ENCODE data around the gene SLBP.

GRCh38 chr4:1678244-1678643, 33.9 kb downstream of the SLBP start:
- no peak for TF ChIP-seq CREB5 (CRISPR knock-in tag; IDR thresholded peaks at IDR 0.05; ENCODE audit: low read depth)
- TF ChIP-seq, protein P1, sequence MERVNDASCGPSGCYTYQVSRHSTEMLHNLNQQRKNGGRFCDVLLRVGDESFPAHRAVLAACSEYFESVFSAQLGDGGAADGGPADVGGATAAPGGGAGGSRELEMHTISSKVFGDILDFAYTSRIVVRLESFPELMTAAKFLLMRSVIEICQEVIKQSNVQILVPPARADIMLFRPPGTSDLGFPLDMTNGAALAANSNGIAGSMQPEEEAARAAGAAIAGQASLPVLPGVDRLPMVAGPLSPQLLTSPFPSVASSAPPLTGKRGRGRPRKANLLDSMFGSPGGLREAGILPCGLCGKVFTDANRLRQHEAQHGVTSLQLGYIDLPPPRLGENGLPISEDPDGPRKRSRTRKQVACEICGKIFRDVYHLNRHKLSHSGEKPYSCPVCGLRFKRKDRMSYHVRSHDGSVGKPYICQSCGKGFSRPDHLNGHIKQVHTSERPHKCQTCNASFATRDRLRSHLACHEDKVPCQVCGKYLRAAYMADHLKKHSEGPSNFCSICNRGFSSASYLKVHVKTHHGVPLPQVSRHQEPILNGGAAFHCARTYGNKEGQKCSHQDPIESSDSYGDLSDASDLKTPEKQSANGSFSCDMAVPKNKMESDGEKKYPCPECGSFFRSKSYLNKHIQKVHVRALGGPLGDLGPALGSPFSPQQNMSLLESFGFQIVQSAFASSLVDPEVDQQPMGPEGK (CRISPR knock-in tag; IDR thresholded peaks at IDR 0.05; ENCODE audit: borderline replicate concordance), result no peak
- TF ChIP-seq POU6F1 (CRISPR knock-in tag; IDR thresholded peaks at IDR 0.05; ENCODE audit: borderline replicate concordance, low read depth), result no peak
- no peak for TF ChIP-seq ZFP30 (CRISPR knock-in tag; IDR thresholded peaks at IDR 0.05)
- TF ChIP-seq ESRRG (CRISPR knock-in tag; IDR thresholded peaks at IDR 0.05), result no peak
